IPS-NIHi11 (cell line): ENCODE measurements around the gene NHLRC4.

Source experiments
- DNase-seq: peaks from one replicate; pipeline ENCODE4 v3.0.0; 2012; ENCODE audit warnings: mixed read lengths, low spot score

The NHLRC4 gene

DNA sequence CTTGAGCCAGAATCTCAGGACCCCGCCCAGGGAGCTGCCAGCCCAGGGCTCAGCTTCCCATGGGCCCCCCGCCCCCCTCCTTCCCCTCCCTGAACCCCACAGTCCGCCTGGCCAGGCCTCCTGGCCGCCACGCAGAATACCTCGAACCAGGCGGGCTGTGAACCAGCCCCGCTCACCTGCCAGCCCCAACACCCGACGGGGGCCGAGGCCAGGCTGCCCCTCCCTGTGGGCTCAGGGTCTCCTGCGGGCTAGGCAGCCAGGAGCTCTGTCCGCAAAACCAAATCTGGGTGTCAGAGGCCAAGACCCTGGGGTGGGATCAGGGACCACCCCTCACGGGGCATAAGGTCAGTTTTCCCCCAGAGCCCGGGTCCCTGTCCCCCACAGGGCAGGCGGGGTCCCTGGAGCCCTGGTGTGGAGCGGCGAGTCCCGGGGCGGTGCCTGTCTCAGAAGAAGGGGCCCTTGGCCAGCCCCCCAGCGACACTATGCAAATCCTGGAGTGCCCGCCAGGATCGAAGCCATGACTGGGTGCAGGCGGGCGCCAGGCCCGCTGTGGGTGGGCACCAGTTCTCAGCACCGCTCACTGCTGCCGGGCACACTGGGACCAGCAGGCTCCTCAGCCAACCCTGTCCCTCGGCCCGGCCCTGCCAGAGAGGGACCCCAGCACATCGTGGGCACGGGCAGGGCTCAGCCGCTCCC is 13.1 kb upstream of the NHLRC4 start:
- no peak for DNase-seq

DNA sequence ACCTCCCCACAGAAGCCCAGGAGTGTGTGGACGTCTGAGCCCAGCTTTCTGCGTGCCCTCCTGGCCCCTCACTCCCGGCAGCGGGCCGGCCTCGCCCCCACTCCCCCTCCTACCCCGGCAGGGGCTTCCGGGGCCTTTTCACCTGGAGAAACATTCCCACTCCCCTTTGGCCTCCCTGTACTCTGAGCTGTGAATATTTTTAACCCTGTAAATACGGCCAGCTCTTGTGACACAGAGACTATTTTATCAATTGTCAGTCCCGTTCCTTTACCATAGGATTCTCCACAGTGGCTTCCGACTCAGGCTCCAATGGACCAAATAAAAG is 12.5 kb upstream of the NHLRC4 start:
- no peak for DNase-seq

DNA sequence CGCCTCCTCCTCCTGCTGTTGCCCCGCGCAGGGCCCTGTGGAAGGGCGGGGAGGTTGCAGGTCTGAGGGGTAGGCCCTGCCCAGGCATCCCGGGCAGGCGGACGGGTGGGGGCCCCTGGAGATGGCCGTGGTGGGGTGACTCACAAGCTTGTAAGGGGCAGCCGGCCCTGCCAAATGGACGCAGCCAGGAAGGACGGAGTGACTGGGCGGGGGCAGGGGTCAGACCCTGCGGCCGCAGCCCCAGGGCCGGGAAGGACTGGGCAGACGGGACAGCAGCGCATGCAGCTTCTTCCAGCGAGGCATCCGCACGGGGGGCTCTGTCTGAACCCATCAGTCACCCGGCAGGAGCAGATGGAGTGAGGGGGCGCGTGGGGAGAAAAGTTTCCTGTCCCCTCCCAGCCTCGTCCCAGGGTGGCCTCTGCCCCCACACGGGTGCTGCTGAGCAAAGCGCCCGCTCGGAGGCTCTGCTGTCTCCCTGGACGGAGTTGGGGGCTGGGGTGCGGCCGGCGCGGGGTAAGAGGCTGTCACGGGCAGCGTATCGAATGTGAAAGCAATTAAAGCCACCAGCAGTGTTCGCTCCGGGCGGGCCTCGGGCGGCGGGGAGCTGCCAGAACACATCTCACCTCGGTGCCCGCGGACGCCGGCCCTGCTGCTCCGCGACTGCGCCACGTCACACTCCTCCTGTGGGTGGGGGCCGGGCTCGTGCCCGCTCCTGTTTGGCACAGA is 12.0 kb upstream of the NHLRC4 start:
- no peak for DNase-seq

DNA sequence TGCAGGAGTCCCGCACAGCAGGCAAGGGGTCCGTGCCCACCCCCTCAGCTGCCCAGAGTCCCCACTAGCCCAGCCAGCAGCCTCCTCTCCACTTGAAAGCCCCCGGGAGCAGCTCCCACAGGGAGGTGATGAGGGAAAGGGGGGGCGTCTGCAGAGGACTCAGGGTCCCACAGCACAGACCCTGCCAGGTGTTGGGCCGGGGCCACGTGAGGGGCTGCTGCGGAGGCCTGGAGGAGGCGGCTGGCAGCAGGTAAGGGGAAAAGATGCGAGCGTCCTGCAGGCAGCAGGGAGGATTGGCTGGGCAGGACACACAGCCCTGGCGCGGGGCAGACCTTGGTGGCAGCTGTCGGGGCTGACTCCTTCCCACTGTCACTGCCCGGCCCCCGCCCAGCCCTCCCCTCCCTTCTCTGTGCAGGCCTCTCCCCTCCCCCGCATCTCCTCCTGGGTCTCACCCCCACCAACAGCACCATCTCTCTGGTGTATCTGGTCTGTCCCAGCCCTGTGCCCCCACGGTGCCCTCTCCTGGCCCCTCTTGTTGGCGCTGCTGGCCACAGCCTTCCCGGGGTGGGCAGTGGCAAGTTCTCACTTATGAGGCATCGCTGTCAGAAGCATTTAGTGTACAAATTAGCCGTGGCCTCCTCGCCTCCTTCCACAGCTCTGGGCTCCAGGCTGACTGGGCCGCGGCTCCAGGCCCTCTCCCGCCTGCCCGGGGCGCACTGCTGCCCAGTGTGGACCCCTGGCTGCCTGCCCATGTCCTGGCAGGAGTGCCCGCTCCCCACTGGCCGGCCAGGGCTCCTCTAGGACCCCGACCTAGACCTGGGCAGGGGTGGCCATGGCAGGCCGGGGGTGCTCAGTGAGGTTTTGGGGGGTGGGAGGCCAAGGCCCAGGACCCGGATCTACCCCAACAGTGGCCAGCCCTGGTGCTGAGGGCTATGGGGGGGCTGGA is 11.0 kb upstream of the NHLRC4 start:
- DNase-seq = no peak

DNA sequence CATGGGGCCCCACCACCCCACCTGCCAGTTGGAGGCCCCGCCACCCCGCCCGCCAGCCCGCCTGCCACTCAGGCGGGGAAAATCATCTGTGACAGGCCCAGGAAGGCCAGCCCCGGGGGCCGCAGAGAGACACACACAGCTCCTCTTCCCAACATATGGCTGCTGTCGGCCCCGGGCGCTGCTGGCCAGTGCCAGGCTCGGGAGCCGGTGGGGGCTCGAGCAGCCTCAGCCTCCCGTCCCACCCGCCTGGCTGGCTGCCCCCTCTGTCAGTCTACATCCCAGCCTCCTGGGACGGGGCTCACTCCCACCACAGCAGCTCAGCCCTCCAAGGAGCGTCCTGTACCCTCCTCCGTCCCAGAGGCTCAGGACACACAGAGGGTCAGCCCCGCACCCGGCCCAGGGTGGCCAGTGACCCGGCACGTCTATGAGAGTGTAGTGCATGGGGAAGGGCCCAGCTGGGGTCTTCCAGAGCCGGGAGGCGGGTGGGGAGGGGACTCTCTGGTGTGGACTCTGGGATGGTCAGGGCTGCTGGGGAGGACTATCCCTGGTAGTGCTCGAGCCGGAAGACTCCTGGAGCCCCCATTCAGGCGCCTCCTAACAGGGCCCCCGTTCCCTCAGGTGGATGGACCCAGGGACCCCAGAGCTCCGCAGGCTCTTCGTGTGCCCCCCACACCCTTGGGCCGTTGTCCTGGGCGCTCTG is 10.2 kb upstream of the NHLRC4 start:
- DNase-seq = no peak

DNA sequence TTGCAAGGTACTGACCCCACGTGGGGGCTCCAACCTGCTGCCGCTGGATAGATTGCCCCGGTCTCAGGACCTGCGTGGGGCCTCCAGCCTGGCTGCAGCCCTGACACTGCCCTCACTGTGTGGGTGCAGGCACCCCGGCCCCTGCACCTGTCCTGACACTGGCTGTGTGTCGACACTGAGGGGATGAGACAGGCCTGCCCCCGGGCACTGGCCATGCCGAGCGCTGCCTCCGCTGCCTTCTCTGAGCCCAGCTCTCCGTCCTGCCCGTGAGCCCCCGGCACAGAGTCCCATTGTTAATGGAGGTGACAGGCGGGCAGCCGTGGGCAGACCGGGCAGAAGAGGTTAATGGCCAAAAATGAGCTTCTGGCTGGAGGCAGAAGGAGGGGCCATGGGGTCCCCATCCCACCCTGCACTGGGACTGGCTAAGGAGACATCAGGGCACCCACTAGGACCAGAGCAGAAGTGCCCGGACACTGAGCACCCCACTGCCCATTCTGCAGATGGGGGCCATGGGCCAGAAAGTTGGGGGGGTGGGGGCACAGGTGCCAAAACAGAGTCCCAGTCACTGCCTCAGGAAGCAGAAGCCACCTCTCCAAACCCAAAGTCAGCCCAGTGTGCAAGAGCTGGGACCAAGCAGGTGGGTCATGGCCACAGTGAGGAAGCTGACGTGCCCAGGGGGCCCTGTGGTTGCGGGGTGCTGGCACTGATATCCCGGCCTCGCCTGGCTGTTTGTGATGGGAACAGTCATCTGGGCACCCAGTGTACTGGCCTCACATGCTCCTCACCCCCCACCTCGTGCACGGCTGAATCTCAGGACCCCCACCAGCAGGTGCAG is 9.1 kb upstream of the NHLRC4 start:
- no peak for DNase-seq

DNA sequence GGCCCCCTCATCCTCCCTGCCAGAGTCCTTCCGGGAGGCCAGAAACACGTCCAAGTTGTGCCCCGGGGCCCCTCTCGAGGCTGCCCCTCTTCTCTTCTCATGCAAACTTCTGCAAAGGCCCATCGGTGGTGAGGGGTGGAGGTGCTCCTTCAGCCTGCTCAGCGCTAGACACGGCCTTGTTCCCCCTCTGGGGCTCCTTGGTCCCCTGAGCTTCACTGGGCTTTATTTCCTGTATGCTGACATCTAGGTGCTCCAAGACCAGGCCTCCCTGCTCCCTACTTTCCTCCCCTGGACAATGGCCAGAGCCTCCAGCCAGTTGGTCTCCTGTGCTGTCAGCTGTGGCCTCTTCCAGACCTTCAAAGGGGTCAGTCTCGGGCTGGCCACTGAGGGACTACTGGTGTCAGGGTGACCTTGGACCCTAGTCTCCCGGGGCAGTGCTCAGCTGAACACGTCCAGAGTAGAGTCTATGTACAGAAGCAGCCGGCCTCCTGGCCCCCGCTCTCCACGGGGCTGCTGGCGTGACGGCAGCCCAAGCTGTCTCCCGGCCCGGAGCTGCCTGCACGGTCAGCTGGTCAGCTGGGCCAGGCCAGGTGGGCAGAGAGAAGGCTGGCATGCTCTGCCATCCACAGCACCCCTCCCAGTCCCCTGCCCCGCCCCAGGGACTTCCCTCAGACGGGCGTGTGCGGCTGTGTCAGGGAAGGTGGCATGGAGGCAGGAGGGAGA is 8.3 kb upstream of the NHLRC4 start:
- no peak for DNase-seq

DNA sequence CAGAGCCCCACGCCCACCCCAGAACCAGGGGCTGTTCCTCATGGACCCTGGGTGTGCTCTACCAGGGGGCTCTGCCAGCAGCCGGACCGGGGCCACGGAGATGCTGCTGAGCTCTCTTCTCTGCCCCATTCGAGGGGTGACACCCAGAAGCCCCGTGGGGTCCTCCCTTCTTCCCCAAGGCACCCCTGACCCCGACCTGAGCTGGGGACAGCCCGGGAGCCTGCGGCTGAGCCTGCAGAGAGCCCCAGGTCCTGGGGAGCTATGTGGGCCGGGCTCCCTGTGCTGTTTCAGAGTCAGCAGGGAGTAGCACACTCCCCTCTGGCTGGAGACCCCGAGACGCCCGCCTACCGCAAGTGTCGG is 7.8 kb upstream of the NHLRC4 start:
- DNase-seq = no peak

DNA sequence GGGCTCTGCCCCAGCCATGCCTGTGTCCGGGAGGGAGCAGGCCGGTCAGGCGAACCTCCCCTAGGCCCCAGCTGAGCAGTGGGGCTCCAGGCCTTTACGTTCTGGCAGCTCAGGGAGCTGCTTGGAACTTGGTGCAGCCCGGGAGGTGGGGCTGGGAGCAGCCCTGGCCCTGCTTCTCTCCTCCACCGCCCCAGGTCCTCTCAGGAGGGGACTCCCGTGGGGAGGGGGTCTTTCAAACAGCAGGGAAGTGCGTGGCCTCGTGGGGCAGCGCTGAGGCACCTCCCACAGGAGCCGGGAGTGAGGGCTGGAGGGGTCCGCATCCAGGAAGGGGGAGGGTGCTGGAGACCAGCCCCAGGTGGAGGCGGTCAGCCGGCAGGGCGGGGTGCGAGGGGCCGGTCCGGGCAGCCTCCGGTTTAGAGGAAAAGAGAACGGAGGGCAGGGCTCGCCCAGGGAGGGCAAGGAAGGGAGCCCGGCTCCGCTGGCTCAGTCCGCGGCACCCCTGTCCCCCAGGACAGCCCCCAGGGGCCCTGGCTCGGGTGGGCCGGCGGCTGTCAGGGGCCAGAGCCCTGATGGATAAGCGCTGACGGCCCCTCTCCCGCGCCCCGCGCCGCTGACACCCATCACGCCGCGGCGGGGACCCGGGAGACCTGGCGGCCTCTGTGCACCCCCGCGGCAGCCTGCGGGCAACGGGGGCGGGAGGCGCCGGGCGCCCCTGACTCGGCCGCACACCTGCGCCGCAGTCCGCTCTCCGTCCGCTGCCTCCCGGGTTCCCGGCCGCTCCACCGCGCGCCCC is 7.2 kb upstream of the NHLRC4 start:
- peak; percentile 67 for DNase-seq

DNA sequence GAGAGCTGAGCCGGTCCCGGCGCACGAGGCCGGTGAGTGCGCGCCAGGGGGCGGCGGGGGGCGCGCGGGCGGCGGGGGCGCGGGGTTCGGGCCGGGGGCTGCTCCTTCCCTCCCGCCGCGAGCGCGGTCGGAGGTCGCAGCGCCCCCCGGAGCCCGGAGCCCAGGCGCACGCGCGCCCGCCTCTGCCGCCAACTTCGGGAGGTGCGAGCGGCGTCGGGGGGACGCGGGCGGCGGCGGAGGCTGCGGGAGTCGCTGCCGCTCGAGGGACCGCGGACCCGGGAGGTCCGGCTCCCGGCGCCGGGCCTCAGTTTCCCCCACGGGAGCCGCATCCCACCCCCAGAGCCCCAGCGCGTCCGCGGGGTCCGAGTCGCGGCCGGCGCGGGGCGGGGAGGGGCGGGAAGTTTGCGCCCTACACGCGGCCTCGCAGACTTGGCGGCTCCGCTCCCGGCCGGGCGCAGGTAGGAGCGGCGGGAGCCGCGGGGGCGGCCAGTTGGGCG is 6.6 kb upstream of the NHLRC4 start, which contains the start of gene PRR35:
TSS of gene PRR35 (plus strand) at position 191 of the 497 bp plus-strand sequence. CDS start 2,901 bp downstream, outside the sequence.
- peak; percentile 76 for DNase-seq

DNA sequence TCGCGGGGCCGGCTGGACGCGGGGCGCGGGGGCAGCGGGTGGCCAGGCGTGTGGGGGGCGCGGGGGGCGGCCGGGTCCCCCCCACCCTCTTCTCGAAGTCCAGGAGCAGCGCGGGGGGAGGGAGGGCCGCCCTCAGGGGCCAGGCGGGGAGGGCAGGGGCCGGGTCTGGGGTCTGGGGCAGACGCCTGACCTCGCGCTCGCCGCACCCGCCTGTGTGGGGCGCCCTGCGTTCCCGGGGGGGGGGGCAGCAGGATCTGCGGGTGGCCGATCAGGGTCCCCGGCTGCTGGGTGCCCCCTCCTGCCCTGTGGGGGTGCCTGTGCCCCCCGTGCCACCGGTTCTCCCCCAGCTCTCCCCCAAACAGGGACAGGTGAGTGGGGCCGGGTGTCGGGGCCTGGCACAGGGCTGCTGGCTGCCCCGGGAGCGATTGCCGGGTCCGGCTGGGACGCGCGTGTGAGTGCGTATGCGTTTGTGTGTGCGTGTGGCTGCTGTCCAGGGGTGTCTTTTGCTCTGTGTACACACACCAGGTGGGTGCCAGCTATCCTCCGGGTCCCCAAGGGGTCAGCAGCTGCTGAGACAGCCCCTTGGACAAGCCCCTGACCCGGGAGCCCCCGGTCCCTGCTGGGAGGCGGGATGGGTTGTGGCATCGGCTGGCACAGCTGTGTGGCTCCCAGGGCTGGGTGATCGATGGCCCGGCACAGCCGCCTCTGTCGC is 5.9 kb upstream of the NHLRC4 start:
- peak; percentile 69 for DNase-seq

DNA sequence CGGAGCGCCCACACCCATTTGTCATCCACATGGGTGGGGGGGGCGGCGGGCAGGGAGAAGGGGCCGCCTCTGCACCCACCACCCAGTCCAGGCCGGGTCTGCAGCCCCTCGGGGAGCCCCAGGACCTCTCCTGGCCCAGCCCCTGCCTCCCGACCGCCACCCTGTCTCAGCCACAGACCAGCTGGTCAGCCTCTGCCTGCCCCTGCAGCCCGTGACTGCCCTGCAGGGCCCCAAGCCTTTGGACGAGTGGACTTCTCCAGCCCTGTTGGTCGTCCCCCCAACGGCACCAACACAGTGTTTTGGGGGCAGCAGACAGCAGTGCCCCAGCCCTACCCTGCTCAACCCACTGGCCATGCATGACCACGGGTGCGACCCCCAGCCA is 5.4 kb upstream of the NHLRC4 start:
- DNase-seq = no peak

DNA sequence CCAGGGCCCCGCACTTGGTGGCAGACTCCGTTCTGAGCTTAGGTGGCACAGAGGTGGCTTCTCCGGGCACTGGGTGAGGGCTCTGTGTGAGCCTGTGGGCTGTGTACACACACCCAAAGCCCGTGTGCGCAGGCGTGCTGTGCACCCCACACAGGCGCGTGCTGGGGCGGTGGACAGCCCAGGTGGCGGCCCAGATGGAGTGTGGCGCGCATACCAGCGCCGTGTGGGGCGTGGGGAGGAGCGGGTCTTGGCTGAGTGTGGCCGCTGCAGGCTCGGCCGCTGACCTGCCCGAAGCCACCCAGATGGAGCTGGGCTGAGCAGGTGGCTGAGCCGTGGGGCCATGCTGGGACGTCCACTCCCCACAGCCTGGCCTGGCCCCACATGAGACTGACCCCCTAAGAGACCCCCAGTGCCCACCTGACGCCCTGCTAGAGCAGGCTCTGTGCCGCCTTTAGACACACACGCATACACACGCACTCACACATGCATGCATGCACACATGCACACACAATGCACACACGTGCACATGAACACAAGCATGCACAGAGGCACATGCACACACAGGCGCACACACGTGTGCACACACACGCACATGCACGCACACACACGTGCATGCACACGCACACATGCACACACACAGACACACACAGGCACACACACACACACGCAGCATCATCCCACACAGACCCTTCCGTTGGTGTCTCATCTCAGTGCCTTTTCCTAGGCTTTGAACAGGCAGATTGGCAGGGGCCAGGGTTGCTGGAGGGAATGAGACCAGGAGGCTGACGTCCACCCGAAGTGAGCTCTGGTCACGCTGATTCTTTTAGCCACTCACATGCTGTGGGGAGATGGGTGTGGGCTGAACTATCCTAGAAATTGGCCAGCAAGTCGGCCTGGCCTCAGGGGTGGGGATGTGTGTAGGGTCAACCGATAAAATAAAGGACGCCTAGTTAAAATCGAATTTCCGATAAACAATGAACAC is 4.6 kb upstream of the NHLRC4 start:
- no peak for DNase-seq

DNA sequence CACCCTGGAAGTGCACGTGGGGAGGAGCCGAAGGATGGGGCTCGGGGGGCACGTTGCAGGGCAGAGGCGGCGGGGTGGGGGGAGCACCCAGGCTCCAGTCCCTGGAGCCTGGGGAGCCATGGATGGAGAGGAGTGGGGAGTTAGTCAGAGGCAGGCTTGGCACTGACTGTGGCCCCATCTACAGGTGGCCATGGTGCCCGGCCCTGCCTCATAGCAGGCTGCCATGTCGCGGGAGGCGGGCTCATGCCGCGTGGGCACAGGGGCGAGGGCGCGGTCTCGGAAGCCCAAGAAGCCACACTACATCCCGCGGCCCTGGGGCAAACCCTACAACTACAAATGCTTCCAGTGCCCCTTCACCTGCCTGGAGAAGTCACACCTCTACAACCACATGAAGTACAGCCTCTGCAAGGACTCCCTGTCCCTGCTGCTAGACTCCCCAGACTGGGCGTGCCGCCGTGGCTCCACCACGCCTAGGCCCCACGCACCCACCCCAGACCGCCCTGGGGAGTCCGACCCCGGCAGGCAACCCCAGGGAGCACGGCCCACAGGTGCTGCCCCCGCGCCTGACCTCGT is 3.6 kb upstream of the NHLRC4 start:
- no peak for DNase-seq

DNA sequence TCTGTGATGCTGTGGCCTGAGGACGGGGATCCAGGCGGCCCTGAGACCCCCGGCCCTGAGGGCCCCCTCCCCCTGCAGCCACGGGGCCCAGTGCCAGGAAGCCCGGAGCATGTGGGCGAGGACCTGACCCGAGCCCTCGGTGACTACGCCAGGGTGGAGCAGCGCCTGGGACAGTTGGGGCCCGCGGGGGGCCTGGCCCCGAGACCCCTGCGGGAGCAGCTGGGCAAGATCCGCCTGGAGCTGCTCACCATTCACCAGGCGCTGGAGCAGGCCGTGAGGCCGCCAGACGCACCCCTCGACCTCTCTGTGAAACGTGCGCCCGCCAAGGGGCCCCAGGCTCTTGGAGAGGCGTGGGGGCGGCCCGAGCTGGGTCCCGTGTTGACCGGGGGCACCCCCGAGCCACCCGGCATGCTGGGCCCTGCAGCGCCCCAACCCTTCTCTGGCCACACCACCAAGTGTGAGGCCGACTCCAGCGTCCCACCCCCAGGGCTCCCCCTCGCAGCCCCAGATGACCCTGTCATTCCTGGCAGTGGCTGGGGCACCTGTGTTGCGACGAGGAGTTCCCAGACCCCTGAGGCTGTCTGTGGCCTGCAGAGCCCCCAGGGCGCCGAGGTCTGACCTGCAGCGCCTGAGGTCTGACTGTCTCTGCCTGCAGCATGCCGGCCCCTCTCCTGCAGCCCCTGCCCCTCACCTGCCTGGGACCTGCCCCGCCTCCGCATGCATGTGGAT is 2.0 kb upstream of the NHLRC4 start:
- no peak for DNase-seq
